ENCODE measurements around the gene DCAF6.

The DCAF6 gene

GRCh38 chr1:167968569-167968968, 32.1 kb downstream of the DCAF6 start:
- DNase-seq, result no peak

- DNase-seq, result no peak
These were observed 37.3 kb downstream of the DCAF6 start for GRCh38 chr1:167973832-167974231.

- DNase-seq, result no peak
These were observed 38.2 kb downstream of the DCAF6 start for GRCh38 chr1:167974698-167975097.

- DNase-seq, result no peak
These were observed 40.8 kb downstream of the DCAF6 start for GRCh38 chr1:167977245-167977644.

GRCh38 chr1:167981933-167982332, 45.5 kb downstream of the DCAF6 start:
- no peak for DNase-seq

GRCh38 chr1:167983797-167984420, 47.4 kb downstream of the DCAF6 start:
- no peak for DNase-seq

GRCh38 chr1:167984886-167985489, 48.5 kb downstream of the DCAF6 start:
- no peak for DNase-seq

GRCh38 chr1:167987174-167987573, 50.7 kb downstream of the DCAF6 start:
- no peak for DNase-seq

- no peak for DNase-seq
These were observed 55.1 kb downstream of the DCAF6 start for GRCh38 chr1:167991546-167991945.

- no peak for DNase-seq
These were observed 57.2 kb downstream of the DCAF6 start for GRCh38 chr1:167993720-167994119.

- no peak for DNase-seq
These were observed 58.1 kb downstream of the DCAF6 start for GRCh38 chr1:167994560-167994959.

- no peak for DNase-seq
These were observed 58.6 kb downstream of the DCAF6 start for GRCh38 chr1:167995038-167995437.

- no peak for DNase-seq
These were observed 59.8 kb downstream of the DCAF6 start for GRCh38 chr1:167996266-167996665.

GRCh38 chr1:167997037-167997575, 60.6 kb downstream of the DCAF6 start:
- no peak for DNase-seq

- no peak for DNase-seq
These were observed 63.4 kb downstream of the DCAF6 start for GRCh38 chr1:167999877-168000276.

GRCh38 chr1:168000656-168001055, 64.2 kb downstream of the DCAF6 start:
- DNase-seq, result no peak

- no peak for DNase-seq
These were observed 64.7 kb downstream of the DCAF6 start for GRCh38 chr1:168001213-168001612.

GRCh38 chr1:168004531-168004930, 68.0 kb downstream of the DCAF6 start:
- no peak for DNase-seq

- no peak for DNase-seq
These were observed 69.0 kb downstream of the DCAF6 start for GRCh38 chr1:168005529-168005928.

- DNase-seq, result no peak
These were observed 71.2 kb downstream of the DCAF6 start for GRCh38 chr1:168007691-168008090.

- DNase-seq, result no peak
These were observed 72.1 kb downstream of the DCAF6 start for GRCh38 chr1:168008595-168008994.

GRCh38 chr1:168009322-168009721, 72.8 kb downstream of the DCAF6 start:
- no peak for DNase-seq

GRCh38 chr1:168019407-168019806, 82.9 kb downstream of the DCAF6 start:
- DNase-seq, result no peak

GRCh38 chr1:168031198-168031597, 94.7 kb downstream of the DCAF6 start:
- DNase-seq, result no peak

GRCh38 chr1:168031627-168032026, 95.1 kb downstream of the DCAF6 start:
- no peak for DNase-seq
